Liver (tissue), 9 donors: Measurements from ENCODE around the gene OR5D13. TPM values are rescaled to one million over a fixed set of nuclear protein-coding genes. Genes with fewer than 3 reads are reported as not detected.

Experiments used
- DNase-seq: peaks from one replicate; pipeline ENCODE4 v3.0.0-alpha.2; 2017; ENCODE audit warnings: low spot score
- H3K27ac ChIP-seq, 2 donors: one replicate each; pipeline ENCODE4 v1.7.0; 2013; ENCODE audit warnings: inconsistent platforms in 2 of 2, low read length in 2 of 2, control low read depth in 1 of 2, low read depth in 1 of 2, mild to moderate bottlenecking in 1 of 2
- H3K27me3 ChIP-seq, 4 donors: one replicate each; pipeline versions ENCODE4 v1.6.1 to v1.7.0; 2013; ENCODE audit warnings: low read length in 3 of 4, inconsistent platforms in 1 of 4, mild to moderate bottlenecking in 1 of 4, moderate library complexity in 1 of 4; ENCODE audit not compliant: control insufficient read depth in 4 of 4, insufficient read depth in 4 of 4
- H3K36me3 ChIP-seq, 4 donors: one replicate each; pipeline versions ENCODE4 v1.6.1 to v1.7.0; 2013; ENCODE audit warnings: low read length in 3 of 4, mild to moderate bottlenecking in 3 of 4, low read depth in 1 of 4, moderate library complexity in 1 of 4; ENCODE audit not compliant: control insufficient read depth in 4 of 4, insufficient read depth in 3 of 4
- H3K4me1 ChIP-seq, 4 donors: one replicate each; pipeline versions ENCODE4 v1.6.1 to v1.7.0; 2013; ENCODE audit warnings: low read length in 3 of 4, mild to moderate bottlenecking in 3 of 4, moderate library complexity in 1 of 4; ENCODE audit not compliant: control insufficient read depth in 4 of 4, insufficient read depth in 4 of 4
- H3K4me3 ChIP-seq, 3 donors: one replicate each; pipeline versions ENCODE4 v1.6.1 to v1.7.0; 2013; ENCODE audit warnings: low read length in 3 of 3, control low read depth in 1 of 3, low read depth in 1 of 3, mild to moderate bottlenecking in 1 of 3
- H3K9ac ChIP-seq, 2 donors: one replicate each; pipeline ENCODE4 v1.7.0; 2013; ENCODE audit warnings: low read length in 2 of 2, mild to moderate bottlenecking in 2 of 2, moderate library complexity in 2 of 2, control low read depth in 1 of 2, low read depth in 1 of 2
- H3K9me3 ChIP-seq, 4 donors: one replicate each; pipeline versions ENCODE4 v1.6.1 to v1.7.0; 2013; ENCODE audit warnings: low read length in 3 of 4; ENCODE audit not compliant: control insufficient read depth in 4 of 4
- EGR1 ChIP-seq, 2 donors: IDR thresholded peaks; 2 replicates each; pipeline ENCODE4 v1.6.1; 2016 to 2018; ENCODE audit warnings: antibody characterized with exemption in 2 of 2, low read depth in 2 of 2
- FOXA1 ChIP-seq: IDR thresholded peaks from 2 replicates; pipeline ENCODE4 v1.6.1; 2016; ENCODE audit warnings: antibody characterized with exemption
- FOXA2 ChIP-seq: IDR thresholded peaks from 2 replicates; pipeline ENCODE4 v1.6.1; 2016; ENCODE audit warnings: antibody characterized with exemption
- GABPA ChIP-seq, 2 donors: IDR thresholded peaks in 1 of 2; conservative IDR thresholded peaks in 1 of 2; 2 replicates each; pipeline ENCODE4 v1.6.1; 2016; ENCODE audit warnings: antibody characterized with exemption in 2 of 2, mild to moderate bottlenecking in 1 of 2, moderate library complexity in 1 of 2
- HNF4A ChIP-seq, 2 donors: conservative IDR thresholded peaks; 2 replicates each; pipeline ENCODE4 v1.6.1; 2016; ENCODE audit warnings: antibody characterized with exemption in 2 of 2, mild to moderate bottlenecking in 2 of 2
- HNF4G ChIP-seq: IDR thresholded peaks from 2 replicates; pipeline ENCODE4 v1.6.1; 2016; ENCODE audit warnings: antibody characterized with exemption
- JUND ChIP-seq, 2 donors: IDR thresholded peaks; 2 replicates each; pipeline ENCODE4 v1.6.1; 2016; ENCODE audit warnings: antibody characterized with exemption in 2 of 2
- NR2F2 ChIP-seq: IDR thresholded peaks from 2 replicates; pipeline ENCODE4 v1.6.1; 2016; ENCODE audit warnings: antibody characterized with exemption
- RAD21 ChIP-seq, 2 donors: IDR thresholded peaks; 2 replicates each; pipeline ENCODE4 v1.6.1; 2016; ENCODE audit warnings: antibody characterized with exemption in 2 of 2, mild to moderate bottlenecking in 2 of 2
- RXRA ChIP-seq, 2 donors: IDR thresholded peaks; 2 replicates each; pipeline ENCODE4 v1.6.1; 2017 to 2018; ENCODE audit warnings: antibody characterized with exemption in 2 of 2, mild to moderate bottlenecking in 1 of 2
- SP1 ChIP-seq: IDR thresholded peaks from 2 replicates; pipeline ENCODE4 v1.6.1; 2018; ENCODE audit warnings: antibody characterized with exemption, mild to moderate bottlenecking
- TAF1 ChIP-seq: conservative IDR thresholded peaks from 2 replicates; pipeline ENCODE4 v1.6.1; 2016; ENCODE audit warnings: antibody characterized with exemption, mild to moderate bottlenecking
- YY1 ChIP-seq: IDR thresholded peaks from 2 replicates; pipeline ENCODE4 v1.6.1; 2016; ENCODE audit warnings: antibody characterized with exemption, mild to moderate bottlenecking
- WGBS: extraction: QIAGEN DNeasy Blood & Tissue Kit; methylation state at CpG from one replicate; pipeline ENCODE4 v1.1.7; 2013; 5-methylcytosine and 5-hydroxymethylcytosine counted together
- polyA plus RNA-seq, 2 donors: library from polyadenylated mRNA; stranded (reverse) in 1 of 2; unstranded in 1 of 2; fragments of 200-250 nt in 1 of 2; fragments of >200 nt in 1 of 2; fragmentation: Nextera tagmentation in 1 of 2; extraction: Ambion mirVana in 1 of 2; gene quantifications; one replicate each; pipeline versions ENCODE4 v1.2.1 to v1.2.3, GENCODE V29; 2013 to 2015
- total RNA-seq, 2 donors: library from RNA; depleted of rRNA; stranded (reverse); fragments of >200 nt; gene quantifications; one replicate each; pipeline ENCODE4 v1.2.3, GENCODE V29; 2014
- TF ChIP-seq, protein P1 (sequence below): IDR thresholded peaks from 2 replicates; pipeline ENCODE4 v1.6.1; 2016; ENCODE audit warnings: antibody characterized with exemption
- TF ChIP-seq, protein P2 (sequence below): IDR thresholded peaks from 2 replicates; pipeline ENCODE4 v1.6.1; 2016; ENCODE audit warnings: antibody characterized with exemption
- TF ChIP-seq, protein P3 (sequence below): fragments of 150-350 bp; IDR thresholded peaks from 2 replicates; pipeline ENCODE4 v1.5.1; 2017; ENCODE audit warnings: improper control_type of control experiment, low read depth, low read length; ENCODE audit not compliant: missing input control
- TF ChIP-seq, protein P4 (sequence below): IDR thresholded peaks from 2 replicates; pipeline ENCODE4 v1.6.1; 2016; ENCODE audit warnings: antibody characterized with exemption
- TF ChIP-seq, protein P5 (sequence below): IDR thresholded peaks from 2 replicates; pipeline ENCODE4 v1.6.1; 2016; ENCODE audit warnings: antibody characterized with exemption, mild to moderate bottlenecking
- donor health status: healthy.
- donor health status: healthy.
- donor health status: healthy.
- donor health status: healthy.
- donor health status: healthy.

The OR5D13 gene
- total and polyA plus RNA-seq, 4 donors = not detected

DNA sequence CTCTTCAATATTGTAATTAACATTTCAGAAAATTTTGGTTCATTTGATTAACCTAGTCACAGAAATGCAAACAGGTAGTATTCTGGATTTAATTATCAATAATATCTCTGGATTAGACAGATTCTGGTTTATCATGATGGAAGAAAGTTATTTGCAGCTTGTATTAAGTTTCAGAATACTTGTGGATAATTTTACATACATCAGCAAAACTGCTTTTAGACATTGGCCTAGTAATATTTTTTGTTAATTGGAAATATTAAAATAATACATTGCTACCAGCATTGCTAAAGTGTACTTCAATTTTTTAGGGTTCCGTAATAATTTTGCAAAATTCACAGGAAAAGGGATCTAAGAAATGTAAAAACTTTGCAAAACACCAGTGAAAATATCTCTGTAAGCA lies 18.4 kb downstream of the OR5D13 start (continued):
- no peak for TF ChIP-seq SP1
- TF ChIP-seq HNF4A (conservative IDR thresholded peaks at IDR 0.05) = no peak
- no peak for TF ChIP-seq TAF1
- no peak for TF ChIP-seq GABPA (IDR thresholded peaks at IDR 0.05 in 1 of 2, conservative IDR thresholded peaks at IDR 0.05 in 1 of 2)
- no peak for TF ChIP-seq RXRA (IDR thresholded peaks at IDR 0.05)
- TF ChIP-seq, protein P1, sequence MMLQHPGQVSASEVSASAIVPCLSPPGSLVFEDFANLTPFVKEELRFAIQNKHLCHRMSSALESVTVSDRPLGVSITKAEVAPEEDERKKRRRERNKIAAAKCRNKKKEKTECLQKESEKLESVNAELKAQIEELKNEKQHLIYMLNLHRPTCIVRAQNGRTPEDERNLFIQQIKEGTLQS = no peak
- TF ChIP-seq, protein P2, sequence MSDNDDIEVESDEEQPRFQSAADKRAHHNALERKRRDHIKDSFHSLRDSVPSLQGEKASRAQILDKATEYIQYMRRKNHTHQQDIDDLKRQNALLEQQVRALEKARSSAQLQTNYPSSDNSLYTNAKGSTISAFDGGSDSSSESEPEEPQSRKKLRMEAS = no peak
- no peak for TF ChIP-seq FOXA1

DNA sequence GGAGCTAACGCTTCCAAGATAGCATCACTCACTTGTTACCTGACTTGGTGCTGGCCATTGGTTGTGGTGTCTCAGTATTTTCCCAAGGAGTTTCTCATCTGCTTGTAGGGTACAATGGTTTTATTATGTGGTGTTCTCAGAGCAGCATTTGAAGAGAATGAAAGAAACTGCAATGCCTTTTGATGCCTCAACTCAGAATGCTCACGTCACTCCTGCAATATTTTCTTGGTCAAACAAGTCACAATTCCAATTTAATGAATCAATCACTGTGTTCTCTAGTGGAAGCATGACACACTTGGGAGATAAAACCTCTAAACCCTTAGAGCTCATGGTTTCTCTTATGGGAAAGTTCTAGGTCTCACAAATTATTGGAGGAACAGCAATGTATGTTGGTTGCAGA lies 20.1 kb downstream of the OR5D13 start:
- 68% methylated on average over 2 of the region's 2 CpGs for WGBS
- Histone ChIP-seq H3K4me3 (no peak overlapping the region), H3K27me3 (no peaks in the 10 kb centered on the region)

More for the DNA sequence above, 20.1 kb downstream of the OR5D13 start:
- Histone ChIP-seq H3K36me3 (no peaks in the 10 kb centered on the region), H3K9ac (no peak overlapping the region), H3K27ac (no peak overlapping the region), H3K9me3 (no peaks in the 10 kb centered on the region), H3K4me1 (no peaks in the 10 kb centered on the region)
- TF ChIP-seq TAF1 (no peak), FOXA1 (no peak), NR2F2 (no peak), JUND (IDR thresholded peaks at IDR 0.05) (no peak), SP1 (no peak), HNF4A (conservative IDR thresholded peaks at IDR 0.05) (no peak), RXRA (IDR thresholded peaks at IDR 0.05) (no peak), FOXA2 (no peak), HNF4G (no peak), GABPA (IDR thresholded peaks at IDR 0.05 in 1 of 2, conservative IDR thresholded peaks at IDR 0.05 in 1 of 2) (no peak), YY1 (no peak), EGR1 (IDR thresholded peaks at IDR 0.05; ENCODE audit: low read depth in 2 of 2) (no peak), RAD21 (IDR thresholded peaks at IDR 0.05) (no peak)
- TF ChIP-seq, protein P3, sequence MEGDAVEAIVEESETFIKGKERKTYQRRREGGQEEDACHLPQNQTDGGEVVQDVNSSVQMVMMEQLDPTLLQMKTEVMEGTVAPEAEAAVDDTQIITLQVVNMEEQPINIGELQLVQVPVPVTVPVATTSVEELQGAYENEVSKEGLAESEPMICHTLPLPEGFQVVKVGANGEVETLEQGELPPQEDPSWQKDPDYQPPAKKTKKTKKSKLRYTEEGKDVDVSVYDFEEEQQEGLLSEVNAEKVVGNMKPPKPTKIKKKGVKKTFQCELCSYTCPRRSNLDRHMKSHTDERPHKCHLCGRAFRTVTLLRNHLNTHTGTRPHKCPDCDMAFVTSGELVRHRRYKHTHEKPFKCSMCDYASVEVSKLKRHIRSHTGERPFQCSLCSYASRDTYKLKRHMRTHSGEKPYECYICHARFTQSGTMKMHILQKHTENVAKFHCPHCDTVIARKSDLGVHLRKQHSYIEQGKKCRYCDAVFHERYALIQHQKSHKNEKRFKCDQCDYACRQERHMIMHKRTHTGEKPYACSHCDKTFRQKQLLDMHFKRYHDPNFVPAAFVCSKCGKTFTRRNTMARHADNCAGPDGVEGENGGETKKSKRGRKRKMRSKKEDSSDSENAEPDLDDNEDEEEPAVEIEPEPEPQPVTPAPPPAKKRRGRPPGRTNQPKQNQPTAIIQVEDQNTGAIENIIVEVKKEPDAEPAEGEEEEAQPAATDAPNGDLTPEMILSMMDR = no peak
- TF ChIP-seq, protein P4, sequence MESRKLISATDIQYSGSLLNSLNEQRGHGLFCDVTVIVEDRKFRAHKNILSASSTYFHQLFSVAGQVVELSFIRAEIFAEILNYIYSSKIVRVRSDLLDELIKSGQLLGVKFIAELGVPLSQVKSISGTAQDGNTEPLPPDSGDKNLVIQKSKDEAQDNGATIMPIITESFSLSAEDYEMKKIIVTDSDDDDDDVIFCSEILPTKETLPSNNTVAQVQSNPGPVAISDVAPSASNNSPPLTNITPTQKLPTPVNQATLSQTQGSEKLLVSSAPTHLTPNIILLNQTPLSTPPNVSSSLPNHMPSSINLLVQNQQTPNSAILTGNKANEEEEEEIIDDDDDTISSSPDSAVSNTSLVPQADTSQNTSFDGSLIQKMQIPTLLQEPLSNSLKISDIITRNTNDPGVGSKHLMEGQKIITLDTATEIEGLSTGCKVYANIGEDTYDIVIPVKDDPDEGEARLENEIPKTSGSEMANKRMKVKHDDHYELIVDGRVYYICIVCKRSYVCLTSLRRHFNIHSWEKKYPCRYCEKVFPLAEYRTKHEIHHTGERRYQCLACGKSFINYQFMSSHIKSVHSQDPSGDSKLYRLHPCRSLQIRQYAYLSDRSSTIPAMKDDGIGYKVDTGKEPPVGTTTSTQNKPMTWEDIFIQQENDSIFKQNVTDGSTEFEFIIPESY = no peak
- TF ChIP-seq, protein P2 = no peak
- TF ChIP-seq, protein P5, sequence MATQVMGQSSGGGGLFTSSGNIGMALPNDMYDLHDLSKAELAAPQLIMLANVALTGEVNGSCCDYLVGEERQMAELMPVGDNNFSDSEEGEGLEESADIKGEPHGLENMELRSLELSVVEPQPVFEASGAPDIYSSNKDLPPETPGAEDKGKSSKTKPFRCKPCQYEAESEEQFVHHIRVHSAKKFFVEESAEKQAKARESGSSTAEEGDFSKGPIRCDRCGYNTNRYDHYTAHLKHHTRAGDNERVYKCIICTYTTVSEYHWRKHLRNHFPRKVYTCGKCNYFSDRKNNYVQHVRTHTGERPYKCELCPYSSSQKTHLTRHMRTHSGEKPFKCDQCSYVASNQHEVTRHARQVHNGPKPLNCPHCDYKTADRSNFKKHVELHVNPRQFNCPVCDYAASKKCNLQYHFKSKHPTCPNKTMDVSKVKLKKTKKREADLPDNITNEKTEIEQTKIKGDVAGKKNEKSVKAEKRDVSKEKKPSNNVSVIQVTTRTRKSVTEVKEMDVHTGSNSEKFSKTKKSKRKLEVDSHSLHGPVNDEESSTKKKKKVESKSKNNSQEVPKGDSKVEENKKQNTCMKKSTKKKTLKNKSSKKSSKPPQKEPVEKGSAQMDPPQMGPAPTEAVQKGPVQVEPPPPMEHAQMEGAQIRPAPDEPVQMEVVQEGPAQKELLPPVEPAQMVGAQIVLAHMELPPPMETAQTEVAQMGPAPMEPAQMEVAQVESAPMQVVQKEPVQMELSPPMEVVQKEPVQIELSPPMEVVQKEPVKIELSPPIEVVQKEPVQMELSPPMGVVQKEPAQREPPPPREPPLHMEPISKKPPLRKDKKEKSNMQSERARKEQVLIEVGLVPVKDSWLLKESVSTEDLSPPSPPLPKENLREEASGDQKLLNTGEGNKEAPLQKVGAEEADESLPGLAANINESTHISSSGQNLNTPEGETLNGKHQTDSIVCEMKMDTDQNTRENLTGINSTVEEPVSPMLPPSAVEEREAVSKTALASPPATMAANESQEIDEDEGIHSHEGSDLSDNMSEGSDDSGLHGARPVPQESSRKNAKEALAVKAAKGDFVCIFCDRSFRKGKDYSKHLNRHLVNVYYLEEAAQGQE = no peak
- TF ChIP-seq, protein P1 = no peak
- no peak for DNase-seq
